ENCODE results near the gene FFAR4.

Gene FFAR4

DNA sequence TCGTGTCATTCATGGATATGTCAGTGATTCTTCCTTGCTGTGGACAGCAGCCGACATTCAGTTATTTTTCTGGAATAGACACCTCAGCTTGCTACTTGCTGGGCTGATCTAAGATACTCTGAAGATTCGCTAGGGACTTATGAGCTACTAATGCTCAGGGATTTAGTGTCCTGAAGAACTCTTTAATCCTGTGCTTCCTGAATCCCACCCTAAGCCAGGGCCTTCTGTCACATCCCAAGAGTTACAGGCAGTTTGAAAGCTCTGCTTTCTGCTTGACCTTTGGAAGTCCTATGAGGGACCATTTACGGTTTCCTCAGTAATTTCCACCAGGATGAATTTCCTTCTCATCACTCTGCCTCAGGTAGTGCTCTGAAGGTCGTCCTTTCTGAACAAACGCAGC lies 45.8 kb downstream of the FFAR4 start, which contains the start of gene PDE6C:
TSS of gene PDE6C (plus strand) at position 227 of the 400 bp plus-strand sequence. CDS start 189 bp downstream, outside the sequence.
- H3K9me3 Mint-ChIP-seq: no peaks in the 10 kb centered on the region
- peaks cover 18% of the 10 kb centered on the region for H3K27me3 Mint-ChIP-seq
- H3K4me3 Mint-ChIP-seq: no peak within 1 kb of the TSS
- no peak within 1 kb of the TSS for H3K27ac Mint-ChIP-seq (ENCODE audit: low read depth)
- no peaks in the 10 kb centered on the region for H3K4me1 Mint-ChIP-seq
- DNase-seq (ENCODE audit: low spot score in 2 of 2) (no peak), ATAC-seq (replicated peaks; ENCODE audit: extremely low read depth, poor library complexity, severe bottlenecking) (no peak)
- H3K36me3 Mint-ChIP-seq (ENCODE audit: insufficient read depth): no peaks in the 10 kb centered on the region

DNA sequence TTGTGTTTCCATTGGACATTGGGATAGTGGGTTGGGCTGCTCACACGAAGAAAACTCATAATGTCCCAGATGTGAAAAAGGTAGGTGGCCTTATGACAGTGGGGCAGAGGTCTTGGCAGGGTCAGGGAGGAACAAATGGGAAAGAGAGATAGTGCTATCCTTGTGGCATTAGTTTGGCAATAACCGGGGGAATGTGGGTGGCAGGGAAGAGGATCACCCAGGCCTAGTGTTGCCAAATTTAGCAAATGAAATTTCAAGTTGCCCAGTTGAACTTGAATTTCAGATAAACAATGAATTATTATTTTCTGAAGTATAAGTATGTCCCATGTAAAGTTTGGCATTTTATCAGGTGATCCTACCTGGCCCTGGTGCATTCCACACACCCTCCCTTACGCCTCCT lies 46.7 kb downstream of the FFAR4 start:
- no peak overlapping the region for H3K27ac Mint-ChIP-seq (ENCODE audit: low read depth)
- H3K4me1 Mint-ChIP-seq: no peaks in the 10 kb centered on the region
- no peaks in the 10 kb centered on the region for H3K9me3 Mint-ChIP-seq
- peaks cover 12% of the 10 kb centered on the region for H3K27me3 Mint-ChIP-seq
- DNase-seq (ENCODE audit: low spot score in 2 of 2) (no peak), ATAC-seq (replicated peaks; ENCODE audit: extremely low read depth, poor library complexity, severe bottlenecking) (no peak)
- no peak overlapping the region for H3K4me3 Mint-ChIP-seq
- no peaks in the 10 kb centered on the region for H3K36me3 Mint-ChIP-seq (ENCODE audit: insufficient read depth)

GRCh38 chr10:93614101-93614825 lies 47.8 kb downstream of the FFAR4 start:
- Mint-ChIP-seq H3K4me3 (no peak overlapping the region), H3K27me3 (peaks cover 4% of the 10 kb centered on the region), H3K27ac (ENCODE audit: low read depth) (no peak overlapping the region), H3K9me3 (no peaks in the 10 kb centered on the region), H3K36me3 (ENCODE audit: insufficient read depth) (no peaks in the 10 kb centered on the region), H3K4me1 (no peaks in the 10 kb centered on the region)
- ATAC-seq (replicated peaks; ENCODE audit: extremely low read depth, poor library complexity, severe bottlenecking): no peak
- no peak for DNase-seq (ENCODE audit: low spot score in 2 of 2)

GRCh38 chr10:93615576-93616235 lies 49.2 kb downstream of the FFAR4 start:
- H3K4me1 Mint-ChIP-seq: no peaks in the 10 kb centered on the region
- H3K27me3 Mint-ChIP-seq: no peaks in the 10 kb centered on the region
- no peaks in the 10 kb centered on the region for H3K9me3 Mint-ChIP-seq
- H3K36me3 Mint-ChIP-seq (ENCODE audit: insufficient read depth): no peaks in the 10 kb centered on the region
- DNase-seq (ENCODE audit: low spot score in 2 of 2): no peak
- no peak for ATAC-seq (replicated peaks; ENCODE audit: extremely low read depth, poor library complexity, severe bottlenecking)
- H3K4me3 Mint-ChIP-seq: no peak overlapping the region
- H3K27ac Mint-ChIP-seq (ENCODE audit: low read depth): no peak overlapping the region

GRCh38 chr10:93620925-93621324 lies 54.5 kb downstream of the FFAR4 start:
- Mint-ChIP-seq H3K27me3 (peaks cover 25% of the 10 kb centered on the region), H3K27ac (ENCODE audit: low read depth) (no peak overlapping the region)
- ATAC-seq (replicated peaks; ENCODE audit: extremely low read depth, poor library complexity, severe bottlenecking): no peak

DNA sequence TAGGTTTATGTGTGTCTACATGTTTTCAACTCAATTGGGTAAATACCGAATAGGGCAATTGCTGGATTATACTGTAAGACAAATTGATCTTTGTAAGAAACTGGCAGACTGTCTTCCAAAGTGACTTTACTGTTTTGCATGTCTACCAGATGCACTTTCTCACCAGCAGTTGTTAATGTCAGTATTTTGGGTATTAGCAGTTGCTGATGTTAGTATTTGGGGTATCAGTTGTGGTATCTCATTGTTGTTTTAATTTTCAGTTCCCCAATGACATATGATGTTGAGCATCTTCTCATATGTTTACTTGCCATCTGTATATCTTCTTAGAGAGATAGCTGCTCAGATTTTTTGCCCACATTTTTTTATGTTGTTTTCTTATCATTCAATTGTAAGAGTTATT lies 56.5 kb downstream of the FFAR4 start:
- Mint-ChIP-seq H3K27ac (ENCODE audit: low read depth) (no peak overlapping the region), H3K4me1 (no peaks in the 10 kb centered on the region), H3K27me3 (peaks cover 25% of the 10 kb centered on the region), H3K9me3 (no peaks in the 10 kb centered on the region), H3K4me3 (no peak overlapping the region), H3K36me3 (ENCODE audit: insufficient read depth) (peaks cover 2% of the 10 kb centered on the region)
- DNase-seq (ENCODE audit: low spot score in 2 of 2) (no peak), ATAC-seq (replicated peaks; ENCODE audit: extremely low read depth, poor library complexity, severe bottlenecking) (no peak)

More at GRCh38 chr10:93620925-93621324, 54.5 kb downstream of the FFAR4 start:
- Mint-ChIP-seq H3K36me3 (ENCODE audit: insufficient read depth) (peaks cover 2% of the 10 kb centered on the region), H3K4me1 (no peaks in the 10 kb centered on the region), H3K9me3 (no peaks in the 10 kb centered on the region), H3K4me3 (no peak overlapping the region)
- DNase-seq (ENCODE audit: low spot score in 2 of 2): no peak

DNA sequence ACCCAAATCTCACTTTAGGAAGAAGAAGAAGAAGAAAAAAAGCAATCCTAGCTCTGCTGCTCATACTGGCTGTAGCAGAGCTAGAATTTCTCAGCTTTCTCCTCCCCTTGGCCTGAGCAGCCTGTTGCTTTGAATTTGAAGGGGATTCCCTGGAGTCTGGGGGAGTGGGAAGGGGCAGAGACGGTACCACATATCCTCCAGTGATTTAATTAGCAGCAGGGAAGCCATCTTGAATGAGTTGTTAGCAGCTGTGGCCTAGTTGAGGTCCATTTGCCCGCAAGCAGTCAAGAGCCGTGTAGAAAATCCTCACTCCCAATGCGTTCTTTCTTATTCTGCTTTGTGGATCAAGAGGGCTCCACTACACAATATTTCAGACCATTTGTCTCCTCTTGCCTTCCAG lies 62.4 kb downstream of the FFAR4 start:
- Mint-ChIP-seq H3K4me1 (no peaks in the 10 kb centered on the region), H3K27me3 (peaks cover 52% of the 10 kb centered on the region), H3K27ac (ENCODE audit: low read depth) (no peak overlapping the region), H3K4me3 (no peak overlapping the region), H3K9me3 (no peaks in the 10 kb centered on the region), H3K36me3 (ENCODE audit: insufficient read depth) (no peaks in the 10 kb centered on the region)
- DNase-seq (ENCODE audit: low spot score in 2 of 2): no peak
- ATAC-seq (replicated peaks; ENCODE audit: extremely low read depth, poor library complexity, severe bottlenecking): no peak

DNA sequence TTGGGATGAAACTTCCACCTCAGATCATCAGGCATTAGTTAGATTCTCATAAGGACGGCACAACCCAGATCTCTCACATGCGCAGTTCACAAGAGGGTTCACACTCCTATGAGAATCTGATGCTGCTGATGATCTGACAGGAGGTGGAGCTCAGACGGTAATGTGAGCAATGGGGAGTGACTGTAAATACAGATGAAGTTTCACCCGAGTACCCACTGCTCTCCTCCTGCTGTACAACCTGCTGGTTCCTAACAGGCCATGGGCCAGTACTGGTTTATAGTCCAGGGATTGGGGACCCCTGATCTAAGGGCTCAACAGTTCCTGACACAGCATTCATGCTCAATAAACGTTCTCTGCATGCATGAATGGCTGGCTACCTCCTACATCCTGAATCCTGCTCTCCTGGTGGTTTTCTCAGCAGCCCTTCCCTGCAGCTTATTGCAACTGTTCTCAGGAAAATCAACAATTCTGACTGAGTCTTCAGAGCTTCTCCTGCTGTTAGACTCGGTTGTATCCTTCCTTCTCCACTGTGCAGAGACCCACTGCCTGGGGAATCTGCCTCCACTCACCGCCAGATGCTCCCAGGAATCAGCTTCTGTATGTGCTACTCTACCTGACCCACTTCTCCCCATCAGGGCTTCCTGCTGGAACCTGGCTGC lies 63.3 kb downstream of the FFAR4 start:
- DNase-seq (ENCODE audit: low spot score in 2 of 2) (no peak), ATAC-seq (replicated peaks; ENCODE audit: extremely low read depth, poor library complexity, severe bottlenecking) (no peak)
- Mint-ChIP-seq H3K27ac (ENCODE audit: low read depth) (no peak overlapping the region), H3K9me3 (no peaks in the 10 kb centered on the region), H3K4me1 (no peaks in the 10 kb centered on the region), H3K36me3 (ENCODE audit: insufficient read depth) (no peaks in the 10 kb centered on the region), H3K4me3 (no peak overlapping the region), H3K27me3 (peaks cover 44% of the 10 kb centered on the region)

DNA sequence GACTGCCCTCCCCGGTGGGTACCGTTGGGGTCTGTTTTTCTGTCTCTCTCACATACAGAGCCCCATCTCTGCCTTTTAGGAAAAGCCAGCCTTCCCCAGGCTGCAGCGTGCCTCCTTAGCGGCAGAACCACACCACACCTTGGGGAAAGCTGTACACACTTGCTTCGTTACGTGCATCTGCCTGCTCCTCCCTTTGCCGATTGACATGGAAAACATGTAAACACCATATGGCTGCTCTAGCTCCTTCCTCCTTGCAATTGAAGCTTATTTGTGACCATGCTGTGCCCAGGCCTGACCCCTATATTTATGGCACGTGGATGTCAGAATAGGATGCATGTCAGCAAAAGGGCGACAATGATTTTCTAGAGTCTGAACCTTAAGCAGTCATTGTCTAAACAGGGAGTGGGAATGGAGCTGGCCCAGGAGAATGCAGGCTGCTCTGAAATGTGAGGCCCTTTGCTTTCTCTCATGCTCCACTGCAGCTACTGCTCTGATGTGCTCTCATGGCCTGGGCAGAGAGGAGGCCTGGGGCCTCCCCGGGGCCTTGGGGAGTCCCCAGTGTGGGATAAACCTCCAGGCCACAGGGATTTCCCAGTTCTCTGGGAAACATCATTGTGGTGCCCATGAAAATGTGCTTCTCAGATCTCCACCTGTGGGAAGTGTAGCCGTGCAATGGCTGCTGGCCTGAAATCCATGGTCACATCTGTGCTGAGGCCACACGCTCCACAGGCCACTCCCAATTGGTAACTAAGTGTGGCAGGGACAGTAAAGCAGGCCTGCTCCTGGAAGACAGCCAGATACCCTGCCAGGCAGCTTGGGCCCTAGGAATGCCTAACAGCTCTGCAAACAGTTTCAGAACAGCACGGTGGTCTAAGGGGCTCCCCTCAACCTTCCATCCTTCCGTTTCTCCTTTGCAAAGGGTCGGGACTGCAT lies 64.4 kb downstream of the FFAR4 start:
- no peak overlapping the region for H3K4me3 Mint-ChIP-seq
- no peaks in the 10 kb centered on the region for H3K36me3 Mint-ChIP-seq (ENCODE audit: insufficient read depth)
- H3K27ac Mint-ChIP-seq (ENCODE audit: low read depth): no peak overlapping the region

More for the DNA sequence above, 64.4 kb downstream of the FFAR4 start:
- ATAC-seq (replicated peaks; ENCODE audit: extremely low read depth, poor library complexity, severe bottlenecking) (no peak), DNase-seq (ENCODE audit: low spot score in 2 of 2) (no peak)
- Mint-ChIP-seq H3K9me3 (no peaks in the 10 kb centered on the region), H3K4me1 (no peaks in the 10 kb centered on the region), H3K27me3 (peaks cover 37% of the 10 kb centered on the region)

Measured in central memory CD8-positive, alpha-beta T cell (primary cell).